Dendritic cell treated with granulocyte-macrophage colony-stimulating factor and Interleukin-4, amounts not matched to agents 40 ng/mL and 50 ng/mL, for 4 days (primary cell): ENCODE measurements around the gene PLEK.
"Not testable (repeated sequence)": the region's sequence is repeated elsewhere in the genome, so short reads cannot be mapped to it uniquely, and the experiment has no call there.

Experiments
- H3K27ac Mint-ChIP-seq: one replicate; pipeline ENCODE4 v1.8.0; 2022; ENCODE audit warnings: mild to moderate bottlenecking, mixed read lengths
- H3K27me3 Mint-ChIP-seq: one replicate; pipeline ENCODE4 v1.8.0; 2022; ENCODE audit warnings: mild to moderate bottlenecking, mixed read lengths
- H3K36me3 Mint-ChIP-seq: one replicate; pipeline ENCODE4 v1.8.0; 2022; ENCODE audit warnings: low read depth, mixed read lengths
- H3K4me1 Mint-ChIP-seq: one replicate; pipeline ENCODE4 v1.8.0; 2022; ENCODE audit warnings: low read depth, mixed read lengths
- H3K4me3 Mint-ChIP-seq: one replicate; pipeline ENCODE4 v1.8.0; 2022; ENCODE audit warnings: mild to moderate bottlenecking, moderate library complexity, mixed read lengths
- H3K9me3 Mint-ChIP-seq: one replicate; pipeline ENCODE4 v1.8.0; 2022; ENCODE audit warnings: mixed read lengths
- intact Hi-C: fragments of 100-400 bp; cut with micrococcal nuclease; formaldehyde crosslinking; loops from one replicate; pipeline ENCODE4 v1.15.0; 2022

PLEK gene

DNA sequence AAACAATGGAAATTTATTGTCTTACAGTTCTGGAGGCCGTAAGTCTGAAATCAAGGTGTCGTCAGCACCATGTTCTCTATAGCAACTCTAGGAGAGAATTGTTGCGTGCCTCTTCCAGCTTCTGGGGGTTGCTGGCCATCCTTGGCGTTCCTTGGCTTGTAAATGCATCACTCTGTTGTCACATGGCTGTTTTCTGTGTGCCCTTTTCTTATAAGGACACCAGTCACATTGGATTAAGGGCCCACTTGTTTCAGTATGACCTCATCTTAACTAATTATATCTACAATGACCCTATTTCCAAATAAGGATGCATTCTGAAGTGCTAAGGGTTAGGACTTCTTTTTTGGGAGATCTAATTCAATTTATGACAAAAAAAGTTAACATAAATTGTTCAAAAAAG is 1.4 kb upstream of the PLEK start:
- Mint-ChIP-seq H3K4me1 (peaks cover 43% of the 10 kb centered on the region), H3K36me3 (peaks cover 35% of the 10 kb centered on the region), H3K9me3 (no peaks in the 10 kb centered on the region), H3K27me3 (no peaks in the 10 kb centered on the region), H3K4me3 (no peak overlapping the region), H3K27ac (peak overlapping the region; percentile 99)
- intact Hi-C loops: loop anchor here (2.0 kb wide), 1 partner anchor 23 kb away; no protein-coding TSS in a partner anchor

- H3K36me3 Mint-ChIP-seq: peaks cover 59% of the 10 kb centered on the region
- H3K4me3 Mint-ChIP-seq: peak overlapping the region; percentile 96
- peak overlapping the region; percentile 99 for H3K27ac Mint-ChIP-seq
- H3K4me1 Mint-ChIP-seq: peaks cover 63% of the 10 kb centered on the region
- H3K27me3 Mint-ChIP-seq: no peaks in the 10 kb centered on the region
- no peaks in the 10 kb centered on the region for H3K9me3 Mint-ChIP-seq
- intact Hi-C loops: no loop called here
These were observed 1.0 kb downstream of the PLEK start for GRCh38 chr2:68366083-68366560.

- H3K4me1 Mint-ChIP-seq: peaks cover 65% of the 10 kb centered on the region
These were observed 3.0 kb downstream of the PLEK start for GRCh38 chr2:68367953-68368653.

DNA sequence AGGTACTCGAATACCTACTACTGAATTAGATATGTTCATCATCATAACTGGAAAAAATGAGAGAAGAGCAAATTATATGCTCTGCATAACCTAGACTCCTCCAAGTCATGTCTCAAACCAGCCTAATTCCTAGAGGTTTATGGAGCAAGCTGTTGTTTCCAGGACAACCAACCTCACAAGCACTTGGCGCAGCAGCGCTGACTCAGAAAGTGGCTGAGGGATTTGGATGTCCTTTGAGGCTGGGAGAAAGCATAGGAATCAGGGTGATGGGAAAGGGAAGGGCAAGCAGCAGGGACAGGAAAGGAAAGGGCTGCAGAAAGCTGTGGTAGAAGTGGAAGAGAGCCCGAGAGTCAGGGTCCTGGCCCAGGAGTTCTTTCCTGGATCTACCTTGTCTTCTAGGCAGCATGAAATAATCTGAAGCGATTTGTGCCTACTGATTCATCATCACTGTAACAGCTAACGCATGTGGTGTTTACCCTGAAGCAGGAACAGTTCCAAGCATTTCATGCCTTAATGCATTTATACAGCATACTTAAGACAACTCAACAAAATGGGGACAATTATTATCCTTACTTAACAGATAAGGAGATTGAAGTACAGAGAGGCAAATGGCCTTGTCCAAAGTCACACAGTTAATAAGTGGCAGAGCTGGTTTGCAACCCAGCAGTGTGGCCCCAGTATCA is 3.7 kb downstream of the PLEK start:
- Mint-ChIP-seq H3K36me3 (peaks cover 84% of the 10 kb centered on the region), H3K4me3 (peak overlapping the region; percentile 75), H3K27ac (peak overlapping the region; percentile 99)

More at GRCh38 chr2:68367953-68368653, 3.0 kb downstream of the PLEK start:
- intact Hi-C loops: no loop called here
- H3K27me3 Mint-ChIP-seq: no peaks in the 10 kb centered on the region
- H3K4me3 Mint-ChIP-seq: peak overlapping the region; percentile 75
- H3K27ac Mint-ChIP-seq: peak overlapping the region; percentile 99
- peaks cover 77% of the 10 kb centered on the region for H3K36me3 Mint-ChIP-seq
- no peaks in the 10 kb centered on the region for H3K9me3 Mint-ChIP-seq

DNA sequence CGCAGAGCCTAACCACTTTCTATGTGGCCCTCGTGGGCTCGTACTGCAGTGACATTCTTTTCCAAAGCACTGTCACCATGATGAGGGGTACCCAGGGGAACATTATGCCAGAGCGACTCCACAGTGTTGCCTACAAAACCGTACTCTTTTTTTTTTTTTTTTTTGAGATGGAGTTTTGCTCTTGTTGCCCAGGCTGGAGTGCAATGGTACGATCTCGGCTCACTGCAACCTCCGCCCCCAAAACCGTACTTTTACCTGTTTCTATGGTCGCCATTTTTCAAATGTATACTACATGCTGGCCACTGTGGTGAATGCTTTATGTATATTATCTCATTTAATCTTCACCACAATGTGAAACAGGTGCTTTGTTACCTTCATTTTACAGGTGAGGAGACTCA is 4.3 kb downstream of the PLEK start:
- H3K9me3 Mint-ChIP-seq: no peaks in the 10 kb centered on the region
- no peak overlapping the region for H3K4me3 Mint-ChIP-seq
- H3K36me3 Mint-ChIP-seq: peaks cover 90% of the 10 kb centered on the region

More for the DNA sequence above, 3.7 kb downstream of the PLEK start:
- H3K27me3 Mint-ChIP-seq: no peaks in the 10 kb centered on the region
- peaks cover 60% of the 10 kb centered on the region for H3K4me1 Mint-ChIP-seq
- intact Hi-C loops: no loop called here
- no peaks in the 10 kb centered on the region for H3K9me3 Mint-ChIP-seq

DNA sequence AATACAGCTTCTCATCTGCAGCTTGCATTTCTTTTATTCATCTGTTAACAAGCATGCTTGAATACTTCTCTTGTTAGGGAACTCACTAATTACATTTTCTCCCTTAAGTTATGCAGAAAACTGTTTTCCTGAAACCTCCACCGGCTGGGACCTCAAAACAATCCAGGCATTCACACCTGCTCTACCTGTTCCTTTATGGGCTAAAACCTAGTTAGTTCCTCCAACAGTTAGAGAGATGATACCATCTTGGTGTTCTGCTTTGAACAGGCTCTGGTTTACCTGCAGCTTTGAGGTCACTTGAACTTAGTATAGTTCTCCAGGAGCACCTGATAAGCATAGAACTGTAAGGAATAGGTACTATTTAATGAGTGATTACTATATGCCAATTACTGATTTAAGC is 6.1 kb downstream of the PLEK start:
- H3K9me3 Mint-ChIP-seq: no peaks in the 10 kb centered on the region
- H3K36me3 Mint-ChIP-seq: peaks cover 93% of the 10 kb centered on the region
- no peaks in the 10 kb centered on the region for H3K27me3 Mint-ChIP-seq
- intact Hi-C loops: loop anchor here (2.0 kb wide), 1 partner anchor 14 kb away; no protein-coding TSS in a partner anchor
- no peak overlapping the region for H3K27ac Mint-ChIP-seq
- H3K4me3 Mint-ChIP-seq: no peak overlapping the region
- peaks cover 68% of the 10 kb centered on the region for H3K4me1 Mint-ChIP-seq

More for the DNA sequence above, 4.3 kb downstream of the PLEK start:
- intact Hi-C loops: no loop called here
- H3K27ac Mint-ChIP-seq: no peak overlapping the region
- H3K4me1 Mint-ChIP-seq: peaks cover 58% of the 10 kb centered on the region
- no peaks in the 10 kb centered on the region for H3K27me3 Mint-ChIP-seq

GRCh38 chr2:68371581-68371980 is 6.5 kb downstream of the PLEK start:
- intact Hi-C loops: loop anchor here (2.0 kb wide), 1 partner anchor 13 kb away; no protein-coding TSS in a partner anchor
- peaks cover 90% of the 10 kb centered on the region for H3K36me3 Mint-ChIP-seq
- H3K4me3 Mint-ChIP-seq: peak overlapping the region; percentile 4
- peaks cover 70% of the 10 kb centered on the region for H3K4me1 Mint-ChIP-seq
- no peak overlapping the region for H3K27ac Mint-ChIP-seq
- no peaks in the 10 kb centered on the region for H3K27me3 Mint-ChIP-seq
- H3K9me3 Mint-ChIP-seq: no peaks in the 10 kb centered on the region

DNA sequence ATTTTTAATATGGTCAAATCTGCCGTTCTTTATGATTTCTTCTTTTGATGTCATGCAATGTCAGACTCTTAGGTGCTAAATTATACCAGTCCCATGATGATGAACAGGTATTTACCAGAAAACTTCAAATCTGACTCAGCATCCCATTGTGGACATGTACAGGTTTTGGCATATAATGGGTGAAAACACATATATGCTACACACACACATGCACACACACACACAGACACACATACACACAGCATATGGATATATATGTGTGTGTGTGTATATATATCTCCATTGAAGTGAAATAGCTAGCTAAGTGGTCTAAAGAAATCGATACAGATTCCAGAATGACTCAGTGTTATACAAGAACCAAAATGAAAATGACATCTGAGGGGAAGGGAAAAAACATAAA is 7.4 kb downstream of the PLEK start:
- Mint-ChIP-seq H3K27me3 (no peaks in the 10 kb centered on the region), H3K4me3 (no peak overlapping the region), H3K9me3 (no peaks in the 10 kb centered on the region), H3K36me3 (peaks cover 93% of the 10 kb centered on the region), H3K4me1 (peaks cover 79% of the 10 kb centered on the region), H3K27ac (no peak overlapping the region)
- intact Hi-C loops: no loop called here

- intact Hi-C loops: no loop called here
- H3K36me3 Mint-ChIP-seq: peaks cover 93% of the 10 kb centered on the region
- H3K9me3 Mint-ChIP-seq: no peaks in the 10 kb centered on the region
- peaks cover 79% of the 10 kb centered on the region for H3K4me1 Mint-ChIP-seq
- H3K27ac Mint-ChIP-seq: no peak overlapping the region
- H3K27me3 Mint-ChIP-seq: no peaks in the 10 kb centered on the region
- H3K4me3 Mint-ChIP-seq: no peak overlapping the region
These were observed 9.1 kb downstream of the PLEK start for GRCh38 chr2:68374184-68374583.

DNA sequence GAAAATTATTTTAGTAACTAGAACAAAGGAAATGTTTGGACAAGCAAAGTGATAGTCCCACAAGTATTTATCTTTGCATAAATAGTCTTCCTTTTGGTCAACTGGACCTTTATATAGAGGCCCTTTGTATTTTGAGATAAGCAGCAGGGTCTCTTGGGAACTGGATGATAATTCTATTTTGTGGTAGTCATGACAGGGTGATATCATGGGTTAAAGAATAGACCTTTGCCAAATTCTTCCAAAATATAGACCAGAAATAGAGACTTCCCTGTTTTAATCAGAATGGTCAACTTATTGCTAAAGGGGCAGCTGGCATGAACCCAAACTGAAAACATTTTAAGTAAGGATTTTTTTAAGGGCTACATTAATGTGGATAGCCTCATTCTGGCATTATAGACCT is 10.5 kb downstream of the PLEK start:
- H3K4me3 Mint-ChIP-seq: no peak overlapping the region
- peaks cover 82% of the 10 kb centered on the region for H3K4me1 Mint-ChIP-seq
- H3K27me3 Mint-ChIP-seq: no peaks in the 10 kb centered on the region
- intact Hi-C loops: no loop called here
- no peaks in the 10 kb centered on the region for H3K9me3 Mint-ChIP-seq
- no peak overlapping the region for H3K27ac Mint-ChIP-seq
- peaks cover 93% of the 10 kb centered on the region for H3K36me3 Mint-ChIP-seq

DNA sequence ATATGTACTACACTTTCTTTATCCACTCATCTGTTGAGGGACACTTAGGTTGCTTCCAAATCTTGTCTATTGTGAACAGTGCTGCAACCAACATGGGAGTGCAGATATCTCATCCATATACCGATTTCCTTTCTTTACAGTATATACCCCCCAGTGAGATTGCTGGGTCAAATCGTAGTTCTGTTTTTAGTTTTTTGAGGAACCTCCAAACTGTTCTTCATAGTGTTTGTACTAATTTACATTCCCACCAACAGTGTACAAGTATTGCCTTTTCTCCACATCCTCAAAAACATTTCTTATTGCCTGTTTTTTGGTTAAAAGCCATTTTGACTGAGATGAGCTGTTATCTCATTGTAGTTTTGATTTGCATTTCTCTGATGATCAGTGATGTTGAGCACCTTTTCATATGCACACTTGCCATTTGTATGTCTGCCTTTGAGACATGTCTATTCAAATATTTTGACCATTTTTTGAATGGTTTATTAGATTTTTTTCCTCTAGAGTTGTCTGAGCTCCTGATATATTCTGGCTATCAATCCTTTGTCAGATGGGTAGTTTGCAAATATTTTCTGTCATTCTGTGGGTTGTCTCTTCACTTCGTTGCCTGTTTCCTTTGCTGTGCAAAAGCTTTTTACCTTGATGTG is 12.2 kb downstream of the PLEK start:
- Mint-ChIP-seq H3K4me3 (peak overlapping the region; percentile 31), H3K36me3 (peaks cover 95% of the 10 kb centered on the region), H3K27ac (peak overlapping the region; percentile 67), H3K27me3 (no peaks in the 10 kb centered on the region), H3K9me3 (no peaks in the 10 kb centered on the region), H3K4me1 (peaks cover 85% of the 10 kb centered on the region)
- intact Hi-C loops: no loop called here

- peaks cover 89% of the 10 kb centered on the region for H3K4me1 Mint-ChIP-seq
- H3K9me3 Mint-ChIP-seq, H3K27me3 Mint-ChIP-seq, intact Hi-C loops, H3K27ac Mint-ChIP-seq, H3K4me3 Mint-ChIP-seq: not testable (repeated sequence)
- peaks cover 95% of the 10 kb centered on the region for H3K36me3 Mint-ChIP-seq
These were observed 13.7 kb downstream of the PLEK start for GRCh38 chr2:68378779-68379178.

DNA sequence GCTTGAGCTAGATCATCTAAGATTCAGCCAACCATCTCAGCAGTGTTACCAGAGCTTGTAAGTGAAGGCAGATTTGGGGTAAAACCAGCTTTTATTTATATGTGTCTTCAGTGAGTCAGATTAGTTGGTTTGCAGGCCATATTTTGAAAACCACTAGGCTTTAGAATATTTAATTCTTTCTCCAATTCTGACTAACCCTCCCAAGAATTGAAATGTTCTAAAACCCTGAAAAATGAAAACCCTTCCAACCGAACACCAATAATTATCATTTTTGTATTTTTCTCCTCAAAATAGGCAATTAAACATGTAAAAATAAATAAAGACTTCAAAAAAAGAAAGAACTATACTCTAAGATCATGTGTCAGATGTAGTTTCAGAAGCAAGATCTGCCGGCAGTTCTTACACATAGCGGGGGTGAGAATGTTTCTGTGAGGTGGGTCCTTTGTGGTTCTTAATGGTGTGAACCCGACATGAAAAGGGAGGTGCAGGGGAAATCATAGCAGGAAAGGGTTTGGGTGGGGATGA is 14.2 kb downstream of the PLEK start:
- Mint-ChIP-seq H3K9me3 (no peaks in the 10 kb centered on the region), H3K27me3 (no peaks in the 10 kb centered on the region), H3K4me3 (no peak overlapping the region), H3K36me3 (peaks cover 95% of the 10 kb centered on the region), H3K27ac (peak overlapping the region; percentile 54), H3K4me1 (peaks cover 91% of the 10 kb centered on the region)
- intact Hi-C loops: no loop called here

GRCh38 chr2:68383778-68384177 is 18.7 kb downstream of the PLEK start:
- peaks cover 100% of the 10 kb centered on the region for H3K36me3 Mint-ChIP-seq
- H3K27me3 Mint-ChIP-seq: no peaks in the 10 kb centered on the region

More at GRCh38 chr2:68383778-68384177, 18.7 kb downstream of the PLEK start:
- intact Hi-C loops: loop anchor here (2.0 kb wide), 1 partner anchor 13 kb away; no protein-coding TSS in a partner anchor
- Mint-ChIP-seq H3K4me3 (no peak overlapping the region), H3K27ac (peak overlapping the region; percentile 56), H3K9me3 (no peaks in the 10 kb centered on the region), H3K4me1 (peaks cover 93% of the 10 kb centered on the region)
